Occipital lobe (tissue), 2 donors: ENCODE data around the gene EPS8L1. TPM values are rescaled to one million over a fixed set of nuclear protein-coding genes. Genes with fewer than 3 reads are reported as not detected.
"Not testable (repeated sequence)": the region's sequence is repeated elsewhere in the genome, so short reads cannot be mapped to it uniquely, and the experiment has no call there.

ENCODE experiments used
- DNase-seq: peaks from one replicate; lab custom pipeline; 2025; lab: John Stamatoyannopoulos, UW
- total RNA-seq: library from RNA; depleted of rRNA; stranded (reverse); fragments of >200 nt; gene quantifications from one replicate; pipeline ENCODE4 v1.2.3, GENCODE V29; 2014

EPS8L1 gene
- 0.62 TPM for total RNA-seq

DNA sequence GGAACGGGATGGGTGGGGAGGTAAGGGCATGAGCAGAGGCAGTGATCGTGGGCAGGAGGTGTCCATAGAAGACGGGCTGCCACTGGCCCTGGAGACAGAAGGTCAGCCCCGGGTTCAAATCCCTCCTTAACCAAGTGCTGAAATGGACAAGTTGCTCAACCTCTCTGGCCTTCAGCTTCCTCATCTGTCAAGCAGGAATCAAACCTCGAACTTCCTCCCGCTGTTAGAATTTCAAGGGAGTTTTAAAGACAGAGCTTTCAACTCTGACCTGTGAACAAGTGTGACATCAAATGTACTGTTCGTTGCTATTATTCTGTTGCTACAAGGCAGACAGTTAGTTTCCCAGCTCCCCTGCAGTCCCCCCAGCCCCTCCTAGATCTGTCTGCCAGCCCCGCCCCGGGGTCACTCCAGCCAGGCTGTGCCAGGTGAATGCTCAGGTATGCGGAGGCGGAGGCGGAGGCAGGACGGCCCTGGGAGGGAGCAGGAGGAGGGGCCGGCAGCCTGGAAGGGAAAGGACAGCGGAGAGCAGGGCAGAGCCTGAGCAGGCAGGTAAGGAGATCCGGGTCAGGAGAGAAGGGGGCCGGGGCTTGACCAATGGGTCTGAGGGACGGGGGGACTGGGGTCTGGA lies at the start of gene EPS8L1:
TSS of gene EPS8L1 (plus strand) at position 499 of the 628 bp plus-strand sequence. CDS start 576 bp downstream, outside the sequence.
- no peak for DNase-seq

DNA sequence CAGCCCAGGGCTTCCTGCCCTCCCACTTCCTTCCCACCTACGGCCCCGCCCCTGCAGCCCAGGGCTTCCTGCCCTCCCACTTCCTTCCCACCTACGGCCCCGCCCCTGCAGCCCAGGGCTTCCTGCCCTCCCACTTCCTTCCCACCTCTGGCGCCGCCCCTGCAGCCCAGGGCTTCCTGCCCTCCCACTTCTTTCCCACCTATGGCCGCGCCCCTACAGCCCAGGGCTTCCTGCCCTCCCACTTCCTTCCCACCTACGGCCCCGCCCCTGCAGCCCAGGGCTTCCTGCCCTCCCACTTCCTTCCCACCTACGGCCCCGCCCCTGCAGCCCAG lies 48.6 kb upstream of the EPS8L1 start:
- DNase-seq, result not testable (repeated sequence)

DNA sequence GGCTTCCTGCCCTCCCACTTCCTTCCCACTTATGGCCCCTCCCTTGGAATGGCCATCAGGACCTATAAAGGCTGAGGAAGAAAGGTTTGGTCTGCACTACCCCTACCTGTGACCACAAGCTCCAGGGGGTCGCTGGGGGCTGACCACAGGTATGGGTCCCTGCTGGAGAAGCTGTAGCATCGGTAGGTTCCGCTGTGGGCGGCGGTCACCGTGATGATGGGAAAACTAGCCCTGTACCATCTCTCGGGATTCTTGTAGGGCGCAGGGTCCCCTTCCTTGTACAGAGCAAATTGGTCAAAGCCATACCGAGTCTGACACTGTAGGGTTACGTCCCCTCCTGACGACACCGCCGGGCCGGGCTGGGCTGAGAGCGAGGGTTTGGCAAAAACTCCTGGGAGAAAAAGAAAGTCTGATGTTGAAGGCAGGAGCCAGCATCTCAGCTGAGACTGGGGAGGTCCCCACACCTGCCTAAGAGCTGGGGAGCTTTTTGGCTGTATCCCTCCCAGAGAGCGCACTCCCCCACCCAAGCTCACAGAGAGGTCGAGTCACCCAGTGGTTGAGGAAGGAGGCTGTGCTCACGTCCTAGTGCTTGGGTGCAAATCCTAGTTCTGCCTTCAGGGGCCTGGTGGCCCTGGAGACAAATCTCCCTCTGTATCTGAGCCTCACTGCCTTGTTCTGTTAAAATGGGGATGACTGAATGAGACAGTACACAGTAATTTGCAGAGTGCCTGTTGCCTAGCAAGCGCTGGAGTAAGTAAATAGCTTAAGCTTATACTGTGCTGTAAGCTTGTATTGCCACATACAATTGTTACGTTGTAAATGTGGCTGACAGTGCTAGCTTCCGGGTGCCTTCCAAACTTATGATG lies 48.0 kb upstream of the EPS8L1 start:
- no peak for DNase-seq

DNA sequence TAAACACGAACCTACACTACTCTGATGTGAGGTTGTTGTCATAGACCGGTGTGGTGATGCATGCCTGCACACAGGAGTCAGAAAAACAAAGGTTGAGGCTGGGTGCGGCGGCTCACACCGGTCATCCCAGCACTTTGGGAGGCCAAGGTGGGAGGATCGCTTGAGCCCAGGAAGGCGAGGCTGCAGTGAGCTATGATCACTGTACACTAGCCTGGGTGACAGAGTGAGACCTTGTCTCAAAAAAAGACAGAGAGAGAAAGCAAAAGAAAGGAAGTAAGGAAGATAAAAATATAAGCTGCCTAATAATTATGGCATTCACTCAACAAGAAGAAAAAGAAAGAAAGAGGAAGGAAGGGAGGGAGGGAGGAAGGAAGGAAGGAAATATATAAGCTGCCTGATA lies 46.9 kb upstream of the EPS8L1 start:
- DNase-seq, result no peak

DNA sequence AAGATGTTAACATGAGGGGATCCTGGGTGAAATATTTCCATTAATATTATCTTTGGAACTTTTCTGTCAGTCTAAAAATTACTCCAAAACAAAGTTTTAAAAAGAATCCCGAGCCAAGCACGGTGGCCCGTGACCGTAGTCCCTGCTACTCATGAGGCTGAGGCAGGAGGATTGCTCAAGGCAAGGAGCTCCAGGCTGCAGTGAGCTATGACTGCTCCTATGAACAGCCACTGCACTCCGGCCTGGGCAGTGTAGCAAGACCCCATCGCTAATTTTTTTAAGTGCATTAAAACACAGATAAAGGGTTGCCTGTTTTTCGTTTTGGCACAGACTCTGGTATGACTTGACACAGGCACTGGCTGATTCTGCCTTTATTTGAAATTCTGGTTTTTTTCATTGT lies 44.5 kb upstream of the EPS8L1 start:
- DNase-seq, result no peak

DNA sequence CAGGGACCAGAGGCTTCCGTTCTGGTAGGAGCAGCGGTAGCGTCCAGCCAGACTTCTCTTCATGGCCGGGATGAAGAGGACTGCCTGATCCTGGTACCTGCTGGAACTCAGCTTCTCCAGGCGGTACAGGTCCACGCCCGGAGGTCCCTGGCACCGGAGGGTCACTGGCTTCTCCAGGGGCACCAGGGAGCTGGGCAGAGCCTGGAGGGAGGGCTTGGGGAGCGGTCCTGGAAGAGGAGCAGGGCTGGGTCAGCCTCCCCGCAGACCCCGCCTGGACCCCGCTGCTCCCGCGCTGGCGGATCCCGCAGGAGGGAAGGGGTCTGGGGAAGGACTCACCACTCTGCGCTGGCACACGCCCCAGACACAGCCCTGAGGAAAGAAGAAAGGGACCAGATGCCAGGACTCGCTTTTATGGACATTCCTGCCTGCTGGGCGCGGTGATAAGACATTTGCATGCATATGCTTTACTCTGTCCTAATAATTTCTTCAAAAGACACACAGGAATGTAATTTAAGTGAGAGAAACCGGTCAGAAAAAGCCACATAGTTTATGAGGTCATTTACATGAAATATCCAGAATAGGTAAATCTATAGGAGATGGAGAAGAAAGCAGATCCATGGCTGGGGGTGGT lies 43.4 kb upstream of the EPS8L1 start:
- no peak for DNase-seq

DNA sequence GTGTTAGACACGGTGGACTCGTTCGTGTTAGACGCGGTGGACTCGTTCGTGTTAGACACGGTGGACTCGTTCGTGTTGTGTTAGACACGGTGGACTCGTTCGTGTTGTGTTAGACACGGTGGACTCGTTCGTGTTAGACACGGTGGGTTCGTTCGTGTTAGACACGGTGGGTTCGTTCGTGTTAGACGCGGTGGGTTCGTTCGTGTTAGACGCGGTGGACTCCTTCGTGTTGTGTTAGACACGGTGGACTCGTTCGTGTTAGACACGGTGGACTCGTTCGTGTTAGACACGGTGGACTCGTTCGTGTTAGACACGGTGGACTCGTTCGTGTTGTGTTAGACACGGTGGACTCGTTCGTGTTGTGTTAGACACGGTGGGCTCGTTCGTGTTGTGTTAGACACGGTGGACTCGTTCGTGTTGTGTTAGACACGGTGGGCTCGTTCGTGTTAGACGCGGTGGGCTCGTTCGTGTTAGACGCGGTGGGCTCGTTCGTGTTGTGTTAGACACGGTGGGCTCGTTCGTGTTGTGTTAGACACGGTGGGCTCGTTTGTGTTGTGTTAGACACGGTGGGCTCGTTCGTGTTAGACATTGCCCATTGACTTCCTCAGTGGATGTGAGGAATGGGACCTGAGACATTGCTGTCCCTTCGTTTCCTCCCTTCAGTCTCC lies 42.6 kb upstream of the EPS8L1 start:
- DNase-seq, result not testable (repeated sequence)

DNA sequence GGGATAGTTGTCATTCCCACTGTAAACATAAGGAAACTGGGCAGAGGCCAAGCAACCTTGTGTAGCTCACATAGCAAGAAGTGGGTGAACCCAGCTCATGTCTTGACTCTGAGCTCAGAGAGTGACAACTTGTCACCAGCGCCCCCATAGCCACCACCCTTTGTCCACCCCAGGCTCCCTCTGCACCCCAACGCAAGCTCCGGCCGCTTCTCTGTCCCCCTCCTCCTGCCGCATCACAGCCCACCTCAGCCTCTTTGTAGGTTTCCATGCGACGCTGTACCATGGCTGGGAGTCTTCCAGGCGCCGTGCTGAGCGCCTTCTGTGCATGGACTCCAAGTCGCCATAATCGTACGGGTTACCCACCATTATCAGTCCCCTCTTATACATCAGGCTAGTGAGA lies 40.9 kb upstream of the EPS8L1 start:
- no peak for DNase-seq

DNA sequence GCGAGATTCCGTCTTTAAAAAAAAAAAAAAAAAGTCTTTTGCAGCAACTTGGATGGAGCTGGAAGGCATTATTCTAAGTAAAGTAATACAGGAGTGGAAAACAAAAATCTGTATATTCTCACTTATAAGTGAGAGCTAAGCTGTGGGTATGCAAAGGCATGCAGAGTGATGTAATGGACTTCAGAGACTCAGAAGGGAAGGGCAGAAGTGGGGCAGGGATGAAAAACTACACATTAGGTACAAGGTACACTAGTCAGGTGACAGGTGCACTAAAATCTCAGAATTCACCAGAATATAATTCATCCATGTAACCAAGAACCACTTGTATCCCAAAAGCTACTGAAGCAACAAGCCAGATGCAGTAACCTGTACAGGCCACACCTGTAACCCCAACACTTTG lies 39.6 kb upstream of the EPS8L1 start:
- DNase-seq, result no peak

DNA sequence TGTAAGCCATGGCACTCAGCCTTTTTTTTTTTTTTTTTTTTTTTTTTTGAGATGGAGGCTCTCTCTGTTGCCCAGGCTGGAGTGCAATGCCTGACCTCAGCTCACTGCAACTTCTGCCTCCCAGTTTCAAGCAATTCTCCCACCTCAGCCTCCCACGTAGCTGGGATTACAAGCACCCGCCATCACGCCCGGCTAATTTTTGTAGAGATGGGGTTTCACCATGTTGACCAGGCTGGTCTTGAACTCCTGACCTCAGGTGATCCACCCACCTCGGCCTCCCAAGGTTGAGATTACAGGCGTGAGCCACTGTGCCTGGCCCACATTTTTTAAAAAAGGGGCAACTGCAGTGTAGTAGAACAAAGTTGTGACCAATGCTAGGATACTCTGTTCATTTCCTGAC lies 38.1 kb upstream of the EPS8L1 start:
- not testable (repeated sequence) for DNase-seq

DNA sequence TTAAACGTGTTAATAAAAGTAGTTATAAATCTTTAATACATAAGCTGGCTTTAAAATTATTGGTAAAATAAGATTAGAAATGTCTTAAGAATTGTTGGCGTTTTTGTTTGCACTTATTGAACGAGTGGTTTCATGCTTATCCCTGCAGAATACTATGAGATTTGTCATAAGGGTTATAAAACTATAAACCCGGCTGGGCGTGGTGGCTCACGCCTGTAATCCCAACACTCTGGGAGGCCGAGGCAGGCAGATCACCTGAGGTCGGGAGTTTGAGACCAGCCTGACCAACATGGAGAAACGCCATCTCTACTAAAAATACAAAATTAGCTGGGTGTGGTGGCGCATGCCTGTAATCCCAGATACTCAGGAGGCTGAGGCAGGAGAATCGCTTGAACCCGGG lies 35.0 kb upstream of the EPS8L1 start:
- not testable (repeated sequence) for DNase-seq

DNA sequence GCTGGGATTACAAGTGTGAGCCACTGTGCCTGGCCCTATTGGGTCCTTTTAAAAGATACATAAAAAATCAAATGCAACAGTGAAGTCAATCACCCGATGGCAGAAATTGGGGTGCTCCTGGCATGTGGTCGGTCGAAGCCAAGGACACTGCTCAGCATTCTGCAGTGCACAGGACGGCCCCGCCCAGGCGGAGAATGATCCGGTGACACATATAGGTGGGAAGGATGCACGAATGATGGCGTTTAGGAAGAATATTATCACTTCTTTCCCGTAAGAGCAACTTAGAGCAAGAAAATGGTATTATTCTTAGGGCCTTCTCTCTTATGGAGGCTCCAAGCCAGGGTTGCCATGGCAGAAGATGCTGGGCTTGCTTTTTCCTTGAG lies 34.4 kb upstream of the EPS8L1 start:
- no peak for DNase-seq

DNA sequence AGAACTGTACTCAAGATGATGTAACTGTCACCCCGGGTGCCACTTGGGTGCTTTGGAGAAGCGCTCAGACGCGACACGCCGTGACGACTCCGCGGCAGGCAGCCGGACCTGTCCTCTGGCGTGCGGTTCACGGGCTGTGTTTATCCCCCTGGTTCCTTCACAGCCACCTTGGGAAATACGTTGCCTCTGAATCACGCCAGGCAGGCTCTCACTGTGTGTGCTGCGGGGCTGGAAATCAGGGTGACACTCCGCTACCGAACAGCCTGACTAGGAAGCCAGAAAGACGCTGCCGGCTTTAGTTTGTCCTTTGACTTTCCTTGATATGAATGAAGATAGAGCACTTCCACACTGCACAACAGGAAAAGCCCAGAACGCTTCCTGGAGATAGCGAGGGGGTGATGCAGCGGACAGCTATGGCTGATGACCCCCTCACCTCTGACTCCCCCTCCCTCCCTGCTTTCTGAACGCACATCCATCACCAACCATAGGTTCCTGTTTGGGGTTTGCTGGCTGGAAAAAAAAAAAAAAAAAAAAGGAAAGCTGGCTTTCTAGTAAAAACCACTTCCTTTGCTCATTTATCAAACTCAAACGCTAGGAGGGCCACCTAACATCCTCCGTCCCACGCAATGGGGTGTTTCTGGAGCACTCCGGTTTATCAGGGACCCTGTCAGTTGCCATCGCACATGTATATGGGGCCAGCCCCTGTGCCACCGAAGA lies 33.9 kb upstream of the EPS8L1 start:
- no peak for DNase-seq

DNA sequence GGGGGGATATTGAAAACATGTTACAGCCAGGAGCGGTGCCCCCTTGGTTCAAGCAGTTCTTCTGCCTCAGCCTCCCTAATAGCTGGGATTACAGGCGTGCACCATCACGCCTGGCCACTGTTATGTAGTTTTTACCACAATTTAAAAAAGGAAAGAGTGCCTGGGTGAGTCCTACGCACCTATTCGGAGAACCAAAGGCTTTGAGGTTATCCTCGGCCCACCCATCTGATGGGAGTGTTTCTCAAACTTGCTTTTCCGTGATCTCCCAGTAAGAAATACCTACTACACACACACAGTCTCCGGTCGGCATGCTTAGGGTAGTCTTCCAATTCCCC lies 33.4 kb upstream of the EPS8L1 start:
- DNase-seq, result no peak

DNA sequence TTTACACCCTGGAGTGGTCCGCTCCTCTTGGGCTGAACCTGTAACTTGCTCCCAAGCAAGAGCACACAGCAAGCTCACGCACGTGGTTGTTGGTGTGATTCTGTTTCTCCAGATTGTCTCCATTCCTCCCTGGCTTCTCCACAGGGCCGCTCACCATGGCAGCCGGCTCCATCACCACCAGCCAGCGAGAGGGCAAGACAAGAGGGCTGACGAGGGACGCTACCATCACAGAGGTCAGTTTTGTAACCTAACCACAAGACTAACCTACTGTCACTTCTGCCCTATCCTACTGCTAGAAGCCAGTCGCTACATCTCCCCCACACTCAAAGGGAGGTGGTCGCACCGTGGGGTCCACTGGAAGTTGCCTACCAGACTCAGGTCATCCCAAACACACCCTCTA lies 33.0 kb upstream of the EPS8L1 start:
- no peak for DNase-seq

DNA sequence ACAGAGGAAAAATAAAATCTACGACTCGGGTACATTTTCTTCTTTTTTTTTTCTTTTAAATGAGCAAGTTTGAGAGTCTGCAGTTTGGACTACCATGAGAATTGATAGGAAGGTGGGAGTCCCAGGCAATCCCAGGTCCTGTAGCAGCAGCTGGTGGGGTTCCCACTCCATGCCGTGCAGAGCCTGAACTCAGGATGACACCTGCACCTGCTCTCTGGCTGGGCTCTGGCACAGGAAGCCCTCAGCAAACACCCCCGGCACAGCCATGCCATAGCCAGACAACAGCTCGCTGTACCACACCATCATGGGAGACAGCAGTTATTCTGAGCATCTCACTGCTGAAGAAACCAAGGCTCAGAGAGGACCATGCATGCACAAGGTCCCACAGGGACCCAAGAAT lies 31.4 kb upstream of the EPS8L1 start:
- DNase-seq, result no peak

DNA sequence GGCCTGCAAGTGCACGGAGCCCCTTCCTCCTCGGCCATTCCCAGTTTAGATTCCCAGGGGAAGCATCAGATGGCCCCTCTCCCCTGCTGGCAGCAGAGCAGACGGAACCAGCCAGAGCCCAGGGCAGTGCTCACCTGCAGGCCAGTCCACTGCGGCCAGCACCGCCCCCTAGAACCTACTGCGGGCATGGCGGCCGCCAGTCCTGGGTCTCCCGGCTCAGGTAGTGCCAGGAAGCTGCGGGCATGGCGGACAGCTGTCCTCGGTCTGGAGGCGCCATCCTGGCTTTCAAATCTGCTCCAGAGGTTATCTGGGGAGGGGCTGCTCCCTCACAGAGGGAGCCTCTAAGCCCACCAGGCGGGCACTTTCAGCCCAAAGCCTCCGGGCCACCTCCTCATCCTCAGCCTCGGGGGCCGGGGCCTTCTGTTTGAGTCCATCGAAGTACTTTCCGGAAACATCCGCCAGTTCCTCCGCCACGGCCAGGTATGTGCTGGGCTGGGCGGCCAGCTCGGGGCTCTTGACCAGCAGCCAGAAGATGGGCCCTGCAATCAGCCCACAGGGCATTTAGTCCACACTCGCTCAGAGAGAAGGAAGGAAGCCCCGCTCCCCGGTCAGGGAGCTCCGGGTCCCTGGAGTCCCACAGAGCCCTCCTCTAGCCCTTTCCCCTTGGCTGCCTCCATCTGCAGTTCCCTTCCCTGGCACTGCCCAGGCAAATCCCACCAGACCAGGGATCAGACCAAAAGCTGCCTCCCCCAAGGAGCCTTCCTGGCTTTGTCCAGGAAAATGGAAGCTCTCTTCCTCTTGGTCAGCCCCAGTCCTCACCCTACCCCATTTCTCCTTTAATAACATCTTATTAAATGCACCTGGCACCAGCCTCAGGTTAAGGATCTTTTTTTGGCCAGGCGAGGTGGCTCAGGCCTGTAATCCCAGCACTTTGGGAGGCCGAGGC lies 30.6 kb upstream of the EPS8L1 start:
- DNase-seq, result no peak

DNA sequence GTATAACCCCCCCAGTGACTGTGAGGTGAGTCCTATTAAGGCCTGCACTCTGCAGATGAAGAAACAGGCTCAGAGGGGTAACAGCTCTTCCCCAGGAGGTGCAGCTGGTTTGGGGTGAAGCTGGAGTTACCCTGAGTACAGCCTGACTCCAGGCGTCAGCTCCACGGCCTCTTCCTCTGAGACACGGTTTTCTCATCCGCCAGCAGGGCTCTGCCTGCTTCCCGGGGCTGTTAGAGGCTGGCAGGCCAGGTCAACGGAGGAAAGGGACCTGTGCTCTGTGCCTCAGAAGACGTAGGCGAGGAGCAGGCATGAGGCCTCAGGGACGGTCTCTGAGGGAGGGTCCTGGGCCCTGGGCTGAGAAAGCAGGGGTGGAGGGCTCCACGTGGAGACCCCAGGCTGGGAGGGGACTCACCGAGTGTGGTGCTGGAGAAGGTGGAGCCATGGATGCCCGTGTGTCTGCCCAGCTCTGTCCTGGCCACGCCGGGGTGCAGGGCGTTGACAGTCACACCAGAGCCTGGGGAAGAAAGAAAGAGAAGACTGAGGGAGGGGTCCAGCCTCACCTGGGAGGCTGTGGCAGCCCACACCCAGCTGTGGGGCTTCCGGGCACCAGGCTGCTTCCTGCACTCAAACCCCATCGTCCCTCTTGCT lies 28.6 kb upstream of the EPS8L1 start:
- no peak for DNase-seq

DNA sequence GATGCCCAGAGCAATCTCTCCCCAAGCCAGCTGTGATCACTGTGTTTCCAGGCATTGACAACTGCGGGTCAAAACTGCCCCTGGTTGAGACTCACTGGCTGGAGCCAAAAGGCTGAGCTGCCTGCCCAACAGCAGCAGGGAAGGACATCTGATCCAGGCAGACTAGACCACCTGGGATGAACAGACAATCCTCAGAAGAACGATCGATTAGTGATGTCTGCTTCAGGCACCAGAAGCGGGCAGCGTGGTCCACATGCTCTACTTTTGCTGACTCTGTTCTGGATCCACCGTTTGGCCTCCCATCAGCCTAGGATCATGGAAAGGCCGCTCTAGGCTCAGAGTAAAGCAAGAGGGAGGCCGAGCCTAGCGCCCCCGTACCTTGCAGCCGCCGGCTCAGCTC lies 27.7 kb upstream of the EPS8L1 start:
- no peak for DNase-seq

DNA sequence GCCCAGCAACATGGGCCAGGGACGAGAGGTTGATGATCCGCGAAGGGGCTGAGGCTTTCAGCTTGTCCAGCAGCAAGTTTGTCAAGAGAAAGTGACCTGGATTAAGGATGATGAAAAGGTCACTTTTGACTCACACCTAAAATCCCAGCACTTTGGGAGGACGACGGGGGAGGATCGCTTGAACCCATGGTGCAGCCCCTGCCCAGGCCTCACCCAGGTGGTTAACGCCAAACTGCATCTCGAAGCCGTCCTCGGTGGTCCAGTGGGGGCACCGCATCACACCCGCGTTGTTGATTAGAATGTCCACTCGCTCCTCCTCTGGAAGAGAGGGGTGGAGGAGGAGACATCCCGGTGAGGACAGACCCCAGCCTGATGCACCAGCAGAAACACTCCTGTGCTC lies 27.2 kb upstream of the EPS8L1 start:
- DNase-seq, result no peak
